SJCRH30 (cell line): Measurements from ENCODE around the gene TIAM1. TPM values are rescaled to one million over a fixed set of nuclear protein-coding genes. Genes with fewer than 3 reads are reported as not detected.

Source experiments
- DNase-seq, 2 experiments: peaks; one replicate each; pipeline ENCODE4 v3.0.0-alpha.2; 2015 to 2020
- H3K27ac ChIP-seq: fragments of 250-450 bp; sonication (Bioruptor Pico); 2 replicates; pipeline ENCODE4 v1.5.1; 2020; ENCODE audit warnings: mild to moderate bottlenecking, moderate library complexity
- H3K27me3 ChIP-seq: fragments of 250-450 bp; sonication (Bioruptor Pico); 2 replicates; pipeline ENCODE4 v1.5.1; 2020; ENCODE audit warnings: mild to moderate bottlenecking, moderate library complexity
- H3K36me3 ChIP-seq: fragments of 250-450 bp; sonication (Bioruptor Pico); 2 replicates; pipeline ENCODE4 v1.5.1; 2020; ENCODE audit warnings: mild to moderate bottlenecking, moderate library complexity
- H3K4me1 ChIP-seq: fragments of 250-450 bp; sonication (Bioruptor Pico); 2 replicates; pipeline ENCODE4 v1.5.1; 2020; ENCODE audit warnings: mild to moderate bottlenecking, moderate library complexity
- H3K4me3 ChIP-seq: fragments of 250-450 bp; sonication (Bioruptor Pico); 2 replicates; pipeline ENCODE4 v1.5.1; 2020; ENCODE audit warnings: mild to moderate bottlenecking, moderate library complexity
- H3K9me3 ChIP-seq: fragments of 250-450 bp; sonication (Bioruptor Pico); replicated peaks from 2 replicates; pipeline ENCODE4 v1.5.1; 2020; ENCODE audit warnings: mild to moderate bottlenecking, moderate library complexity
- total RNA-seq: library from RNA; depleted of rRNA; stranded (reverse); fragments of >200 nt; shearing (Covaris generic); gene quantifications from 2 replicates; pipeline ENCODE4 v1.2.3, GENCODE V29; 2014

The TIAM1 gene
- total RNA-seq, 1 experiment from 2014 or later: 9.5 TPM

DNA sequence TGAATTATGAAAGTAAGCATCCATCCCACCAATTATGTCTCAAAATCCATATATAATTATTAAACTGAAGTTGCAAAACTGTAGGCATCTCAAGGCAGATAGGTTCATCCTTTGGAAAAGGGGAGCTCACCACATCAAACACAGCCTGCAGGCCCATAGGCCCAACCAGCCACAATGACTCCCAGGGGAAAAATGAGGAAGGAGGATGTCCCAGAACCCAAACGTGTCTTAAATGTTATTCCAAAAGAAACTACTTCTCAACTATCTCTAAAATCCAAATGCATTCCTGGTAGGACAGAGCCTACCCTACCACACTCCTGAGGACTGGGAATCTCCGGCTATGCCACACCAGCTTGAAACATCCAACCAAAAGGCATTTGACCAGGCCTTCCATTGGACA, 12.8 kb downstream of the TIAM1 start:
- H3K4me3 ChIP-seq: no peak overlapping the region
- H3K36me3 ChIP-seq: no peaks in the 10 kb centered on the region
- no peaks in the 10 kb centered on the region for H3K27me3 ChIP-seq
- H3K9me3 ChIP-seq: no peaks in the 10 kb centered on the region
- no peak for DNase-seq
- H3K27ac ChIP-seq: no peak overlapping the region
- H3K4me1 ChIP-seq: peaks cover 6% of the 10 kb centered on the region; the same call in 1 of the 2 replicates

- H3K27ac ChIP-seq: no peak overlapping the region
- no peaks in the 10 kb centered on the region for H3K36me3 ChIP-seq
- H3K4me1 ChIP-seq: no peaks in the 10 kb centered on the region
- no peaks in the 10 kb centered on the region for H3K27me3 ChIP-seq
- no peak overlapping the region for H3K4me3 ChIP-seq
- no peaks in the 10 kb centered on the region for H3K9me3 ChIP-seq
- DNase-seq: no peak
Observed at GRCh38 chr21:31330144-31330483, 13.9 kb downstream of the TIAM1 start.

DNA sequence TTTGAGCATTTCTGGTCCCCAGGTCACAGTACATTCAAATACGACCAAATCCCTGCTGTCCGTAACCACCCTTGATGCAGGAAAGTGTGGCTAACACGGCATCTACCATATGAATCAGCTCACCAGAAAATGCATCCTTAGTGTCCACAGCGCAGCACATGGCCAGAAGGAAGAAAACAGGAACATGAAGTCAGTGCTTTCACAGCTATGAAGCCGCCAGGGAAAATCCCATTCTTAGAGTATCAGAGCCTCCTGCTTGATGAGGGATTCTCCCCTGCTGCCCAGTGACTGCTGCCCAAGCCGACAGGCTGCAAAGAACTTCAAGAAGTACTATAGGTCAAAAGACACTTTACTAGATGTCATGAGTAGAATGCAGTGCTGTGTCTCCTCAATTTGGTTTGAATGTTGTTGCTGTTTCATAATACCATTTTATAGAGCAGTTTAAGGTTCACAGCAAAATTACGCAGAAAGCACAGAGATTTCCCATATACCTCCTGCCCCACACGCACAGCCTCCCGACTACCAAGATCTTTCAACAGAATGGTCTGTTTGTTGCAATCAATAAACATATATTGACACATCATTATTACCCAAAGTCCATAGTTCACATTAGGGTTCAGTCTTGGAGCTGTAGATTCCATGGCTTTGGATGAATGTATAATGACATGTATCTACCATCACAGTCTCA, 14.5 kb downstream of the TIAM1 start:
- Histone ChIP-seq H3K36me3 (no peaks in the 10 kb centered on the region), H3K9me3 (no peaks in the 10 kb centered on the region), H3K4me1 (no peaks in the 10 kb centered on the region), H3K27me3 (no peaks in the 10 kb centered on the region), H3K27ac (no peak overlapping the region), H3K4me3 (no peak overlapping the region)
- no peak for DNase-seq

GRCh38 chr21:31326522-31327242, 17.4 kb downstream of the TIAM1 start:
- Histone ChIP-seq H3K4me3 (no peak overlapping the region), H3K36me3 (no peaks in the 10 kb centered on the region), H3K9me3 (no peaks in the 10 kb centered on the region), H3K27me3 (no peaks in the 10 kb centered on the region), H3K27ac (no peak overlapping the region), H3K4me1 (no peaks in the 10 kb centered on the region)
- DNase-seq: no peak

DNA sequence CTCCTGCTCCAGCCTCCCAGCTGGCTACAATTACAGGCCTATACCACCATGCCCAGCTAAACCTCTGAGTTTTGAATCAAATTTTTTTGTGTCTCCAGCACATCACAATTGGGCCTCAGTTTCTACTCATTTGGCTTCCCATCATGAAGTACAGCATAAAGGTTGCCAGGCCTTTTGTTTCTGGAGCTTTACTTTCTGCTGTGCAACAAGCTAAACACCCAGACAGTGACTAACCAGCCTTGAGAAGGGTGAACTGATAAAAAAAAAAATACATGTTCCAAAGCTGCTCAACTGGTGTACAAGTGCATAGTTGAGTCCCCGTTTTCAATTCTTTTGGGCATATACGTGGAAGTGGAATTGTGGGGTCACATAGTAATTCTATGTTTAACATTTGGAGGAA, 25.1 kb downstream of the TIAM1 start:
- no peaks in the 10 kb centered on the region for H3K4me1 ChIP-seq
- no peaks in the 10 kb centered on the region for H3K9me3 ChIP-seq
- no peak overlapping the region for H3K4me3 ChIP-seq
- no peak for DNase-seq
- H3K36me3 ChIP-seq: no peaks in the 10 kb centered on the region
- H3K27me3 ChIP-seq: no peaks in the 10 kb centered on the region
- no peak overlapping the region for H3K27ac ChIP-seq

- Histone ChIP-seq H3K4me3 (no peak overlapping the region), H3K36me3 (no peaks in the 10 kb centered on the region), H3K27me3 (no peaks in the 10 kb centered on the region), H3K9me3 (no peaks in the 10 kb centered on the region), H3K4me1 (no peaks in the 10 kb centered on the region), H3K27ac (no peak overlapping the region)
- no peak for DNase-seq
Observed at GRCh38 chr21:31317688-31318087, 26.4 kb downstream of the TIAM1 start.

GRCh38 chr21:31316488-31317169, 27.4 kb downstream of the TIAM1 start:
- no peak overlapping the region for H3K4me3 ChIP-seq
- DNase-seq: no peak
- H3K4me1 ChIP-seq: no peaks in the 10 kb centered on the region
- no peaks in the 10 kb centered on the region for H3K9me3 ChIP-seq
- H3K27me3 ChIP-seq: no peaks in the 10 kb centered on the region
- H3K36me3 ChIP-seq: no peaks in the 10 kb centered on the region
- H3K27ac ChIP-seq: no peak overlapping the region

DNA sequence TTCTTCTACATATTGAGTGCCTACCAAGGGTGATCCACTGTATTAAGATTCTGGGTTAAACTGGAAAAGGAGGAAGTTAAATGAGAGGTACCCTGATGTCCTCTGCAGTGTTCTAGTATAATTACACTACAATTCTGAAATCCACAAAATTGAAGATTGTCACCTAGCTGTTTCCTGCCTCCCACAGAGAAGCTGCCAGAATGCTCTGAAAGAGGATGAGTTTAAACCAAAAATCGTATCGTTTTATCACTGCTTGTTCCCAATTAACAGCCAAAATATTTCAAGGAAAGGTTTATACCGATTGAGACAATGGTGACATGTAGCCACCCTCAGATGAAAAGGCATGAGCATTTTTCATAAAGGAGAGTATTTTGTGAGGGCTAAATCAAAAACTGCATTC, 28.0 kb downstream of the TIAM1 start:
- no peak overlapping the region for H3K27ac ChIP-seq
- no peaks in the 10 kb centered on the region for H3K9me3 ChIP-seq
- no peaks in the 10 kb centered on the region for H3K36me3 ChIP-seq
- no peak for DNase-seq
- H3K27me3 ChIP-seq: no peaks in the 10 kb centered on the region
- no peak overlapping the region for H3K4me3 ChIP-seq
- H3K4me1 ChIP-seq: no peaks in the 10 kb centered on the region

DNA sequence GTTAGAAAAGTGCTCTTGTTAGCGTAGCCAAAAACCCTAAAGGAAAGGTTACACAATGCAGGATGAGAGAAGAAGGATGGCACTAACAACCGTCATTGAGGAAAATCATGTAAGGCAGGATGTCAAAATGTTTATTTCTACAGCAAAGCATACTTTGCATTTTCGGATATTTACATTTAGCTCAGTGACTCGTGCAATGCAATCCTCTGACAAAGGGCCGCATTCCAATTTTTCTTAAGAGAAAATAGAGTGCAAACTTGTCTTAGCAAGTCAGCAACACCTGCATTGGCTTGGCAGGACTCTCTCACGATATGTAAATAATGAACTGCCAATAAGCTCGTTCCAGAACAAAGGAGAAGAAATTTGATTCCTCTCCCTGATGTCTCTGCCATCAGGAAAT, 33.3 kb downstream of the TIAM1 start:
- no peaks in the 10 kb centered on the region for H3K4me1 ChIP-seq
- H3K9me3 ChIP-seq: no peaks in the 10 kb centered on the region
- H3K4me3 ChIP-seq: no peak overlapping the region
- no peak overlapping the region for H3K27ac ChIP-seq
- H3K27me3 ChIP-seq: no peaks in the 10 kb centered on the region
- no peak for DNase-seq
- H3K36me3 ChIP-seq: no peaks in the 10 kb centered on the region

DNA sequence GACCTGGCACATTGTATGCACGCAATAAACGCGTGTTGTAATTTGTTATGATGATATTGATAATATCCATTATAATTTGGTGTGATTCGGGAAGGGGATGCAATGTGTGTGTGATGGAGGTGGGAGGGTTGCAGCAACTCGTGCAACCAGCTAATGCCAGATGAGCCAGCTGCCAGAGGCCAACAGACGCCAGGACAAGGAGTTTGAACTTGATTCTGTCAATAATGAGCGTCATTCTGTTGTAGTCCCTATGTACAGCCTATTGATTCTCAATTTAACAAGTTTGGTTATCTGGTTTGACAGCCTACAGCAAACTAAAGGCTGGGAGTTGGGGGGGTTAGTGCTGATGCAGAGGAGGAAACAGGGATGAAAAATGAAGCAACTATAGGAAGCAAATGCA, 35.5 kb downstream of the TIAM1 start:
- no peaks in the 10 kb centered on the region for H3K27me3 ChIP-seq
- H3K4me3 ChIP-seq: no peak overlapping the region
- no peaks in the 10 kb centered on the region for H3K9me3 ChIP-seq
- no peak for DNase-seq
- no peaks in the 10 kb centered on the region for H3K36me3 ChIP-seq
- H3K4me1 ChIP-seq: no peaks in the 10 kb centered on the region
- H3K27ac ChIP-seq: no peak overlapping the region

DNA sequence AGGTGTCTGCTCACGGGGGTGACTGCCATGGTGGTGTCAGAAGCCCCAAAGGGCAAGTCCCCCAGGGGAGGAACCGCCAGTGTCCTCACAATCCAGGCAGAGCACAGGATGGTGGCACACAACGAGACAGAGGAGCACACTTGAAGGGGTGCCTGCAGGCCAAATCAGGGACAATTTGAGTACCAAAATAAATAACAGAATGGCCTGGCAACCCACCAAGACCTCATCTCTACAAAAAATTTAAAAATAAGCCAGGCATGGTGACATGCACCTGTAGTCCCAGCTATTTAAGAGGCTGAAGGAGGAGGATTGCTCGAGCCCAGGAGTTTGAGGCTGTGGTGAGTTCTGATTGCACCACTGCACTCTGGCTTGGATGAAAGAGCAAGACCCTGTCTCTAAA, 38.2 kb downstream of the TIAM1 start:
- Histone ChIP-seq H3K36me3 (no peaks in the 10 kb centered on the region), H3K4me1 (no peaks in the 10 kb centered on the region), H3K27me3 (no peaks in the 10 kb centered on the region), H3K9me3 (no peaks in the 10 kb centered on the region), H3K4me3 (no peak overlapping the region), H3K27ac (no peak overlapping the region)
- no peak for DNase-seq

GRCh38 chr21:31299291-31300147, 44.5 kb downstream of the TIAM1 start:
- Histone ChIP-seq H3K36me3 (no peaks in the 10 kb centered on the region), H3K4me3 (no peak overlapping the region), H3K27ac (no peak overlapping the region), H3K9me3 (no peaks in the 10 kb centered on the region), H3K4me1 (no peaks in the 10 kb centered on the region), H3K27me3 (no peaks in the 10 kb centered on the region)
- no peak for DNase-seq

DNA sequence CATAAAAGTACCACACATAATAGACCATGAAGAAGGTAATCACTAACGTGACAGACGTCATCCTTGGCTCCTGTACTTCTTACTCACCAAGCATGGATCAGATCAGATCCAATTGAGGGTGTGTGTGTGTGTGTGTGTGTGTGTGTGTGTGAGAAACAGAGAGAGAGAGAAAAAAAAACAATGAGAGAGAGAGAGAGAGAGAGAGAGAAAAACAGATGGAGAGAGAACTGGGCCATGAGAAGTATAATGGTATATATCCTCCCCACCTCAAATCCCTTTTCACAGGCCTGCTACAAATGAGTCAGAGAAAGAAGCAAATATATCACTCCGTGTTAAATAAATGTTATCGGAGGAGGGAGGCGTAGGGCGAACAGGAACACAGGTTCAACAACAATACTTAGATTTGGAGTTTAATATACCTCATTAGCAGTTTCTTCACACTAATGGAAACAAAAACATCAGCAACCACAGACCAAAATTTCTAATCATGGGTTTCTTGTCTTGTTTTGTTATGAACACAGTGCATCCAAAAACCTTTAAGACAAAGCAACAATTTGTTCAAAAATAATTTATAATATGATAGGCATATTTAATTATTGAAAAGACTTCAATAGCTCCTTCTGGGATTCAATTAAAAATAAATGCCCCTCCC, 45.3 kb downstream of the TIAM1 start:
- H3K27ac ChIP-seq: no peak overlapping the region
- no peaks in the 10 kb centered on the region for H3K9me3 ChIP-seq
- H3K4me1 ChIP-seq: no peaks in the 10 kb centered on the region
- no peaks in the 10 kb centered on the region for H3K36me3 ChIP-seq
- no peaks in the 10 kb centered on the region for H3K27me3 ChIP-seq
- H3K4me3 ChIP-seq: no peak overlapping the region
- DNase-seq: no peak

- Histone ChIP-seq H3K27ac (no peak overlapping the region), H3K4me3 (no peak overlapping the region), H3K27me3 (no peaks in the 10 kb centered on the region), H3K4me1 (no peaks in the 10 kb centered on the region), H3K36me3 (no peaks in the 10 kb centered on the region), H3K9me3 (no peaks in the 10 kb centered on the region)
- no peak for DNase-seq
Observed at GRCh38 chr21:31297806-31298205, 46.3 kb downstream of the TIAM1 start.
